ENCODE results near the gene DEPDC5. TPM values are rescaled to one million over a fixed set of nuclear protein-coding genes. Genes with fewer than 3 reads are reported as not detected.

The DEPDC5 gene
- total RNA-seq, 1 donor from 2014 or later = 24.6 TPM

DNA sequence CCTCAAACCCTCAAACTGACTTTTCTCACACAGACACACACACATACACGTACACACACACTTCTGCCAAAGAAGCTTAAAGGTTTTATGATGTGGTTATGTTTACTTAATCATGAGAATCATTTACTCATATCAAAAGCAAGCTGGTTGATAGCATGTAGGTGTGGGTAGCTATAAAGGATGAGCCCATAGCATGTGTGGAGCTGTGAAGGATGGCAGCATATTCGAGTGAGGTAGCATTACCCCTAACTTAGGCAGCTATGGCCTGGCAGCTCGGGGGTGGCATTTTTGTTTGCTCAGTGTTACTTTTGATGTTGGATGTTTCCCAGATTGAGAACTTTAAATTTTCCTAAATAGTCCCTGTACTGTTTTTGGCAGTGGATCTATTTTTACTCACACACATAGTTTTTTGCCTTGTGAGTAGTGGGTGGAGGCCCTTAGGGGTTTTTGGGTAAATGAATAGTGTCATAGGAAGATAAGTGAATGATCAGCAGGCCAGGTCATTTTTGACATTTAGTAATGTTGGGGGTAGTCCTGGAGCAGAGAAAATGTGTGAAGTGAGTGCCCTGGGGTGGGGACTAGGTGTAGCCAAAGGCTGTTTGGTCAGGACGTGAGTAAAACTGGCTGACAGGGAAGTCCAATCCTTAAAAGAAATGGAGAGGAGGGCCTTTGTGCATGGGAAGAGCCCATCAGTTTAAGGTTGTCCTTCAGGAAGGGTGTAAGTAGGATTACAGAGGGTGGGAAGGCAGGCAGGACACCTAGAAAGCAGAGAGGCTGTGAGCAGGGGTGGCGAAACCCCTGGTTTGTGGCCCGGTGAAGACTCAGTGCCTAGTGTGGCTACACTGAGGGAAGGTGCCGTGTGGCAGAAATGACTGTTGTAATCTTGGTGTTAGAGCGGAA lies 197.6 kb downstream of the DEPDC5 start:
- DNase-seq = no peak

DNA sequence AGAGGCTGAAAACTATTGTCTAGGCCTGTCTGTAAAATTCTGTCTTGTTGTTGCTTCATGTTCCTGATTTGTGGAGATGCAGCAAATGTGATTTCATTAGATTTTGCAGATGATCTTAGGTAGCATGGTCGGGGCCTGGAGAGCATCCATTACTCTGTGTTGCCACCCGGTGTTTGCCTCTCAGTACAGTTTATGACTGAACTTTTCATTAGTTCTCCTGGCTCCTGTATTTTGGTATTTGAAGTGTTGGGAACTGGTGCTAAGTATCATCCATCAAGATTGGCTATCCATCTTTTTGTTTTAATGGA lies 198.2 kb downstream of the DEPDC5 start:
- no peak for DNase-seq

- DNase-seq = no peak
Observed at GRCh38 chr22:31952472-31952871, 198.7 kb downstream of the DEPDC5 start.

GRCh38 chr22:31953261-31953660 lies 199.4 kb downstream of the DEPDC5 start:
- no peak for DNase-seq

GRCh38 chr22:31954535-31955523 lies 201.0 kb downstream of the DEPDC5 start:
- DNase-seq = no peak

- DNase-seq = no peak
Observed at GRCh38 chr22:31956360-31956759, 202.5 kb downstream of the DEPDC5 start.

Small RNA genes within 50 kb of the gene (small RNA-seq; reads per million reads assigned to genes)
- gene RN7SL20P = not detected

Other genes with a start within 250 kb of the DEPDC5 start
- 37.4 TPM for gene PISD, start 91.8 kb upstream of the DEPDC5 start, total RNA-seq
- gene PRR14L, start 3.9 kb upstream of the DEPDC5 start, total RNA-seq = 29.8 TPM
- gene YWHAH, start 190.5 kb downstream of the DEPDC5 start, total RNA-seq = 218 TPM